ENCODE data around the gene FRMD5.

Gene FRMD5

GRCh38 chr15:43923553-43923952, 271.5 kb downstream of the FRMD5 start:
- Histone ChIP-seq H3K27ac (ENCODE audit: low read length) (no peak overlapping the region), H3K9ac (ENCODE audit: low read depth, low read length) (no peak overlapping the region), H3K79me2 (ENCODE audit: insufficient read depth, low read length) (no peaks in the 10 kb centered on the region), H3K36me3 (ENCODE audit: insufficient read depth, low read length) (no peaks in the 10 kb centered on the region), H4K20me1 (ENCODE audit: insufficient read depth, low read length) (no peaks in the 10 kb centered on the region), H2AFZ (ENCODE audit: low read depth, low read length) (no peak overlapping the region), H3K4me1 (ENCODE audit: insufficient read depth, low read length) (no peaks in the 10 kb centered on the region), H3K9me3 (ENCODE audit: insufficient read depth, low read length, severe bottlenecking) (no peaks in the 10 kb centered on the region), H3K4me3 (ENCODE audit: low read depth in 1 of 2, low read length in 2 of 2) (no peak overlapping the region), H3K4me2 (ENCODE audit: insufficient read depth, low read length) (no peak overlapping the region), H3K27me3 (ENCODE audit: insufficient read depth, low read length, poor library complexity) (peaks cover 26% of the 10 kb centered on the region)
- DNase-seq, result no peak
- ATAC-seq (ENCODE audit: insufficient read depth, low read depth), result no peak
- no peak for TF ChIP-seq EZH2 (IDR thresholded peaks at IDR 0.05; ENCODE audit: borderline replicate concordance, low read depth, low read length, severe bottlenecking)
- TF ChIP-seq CTCF (IDR thresholded peaks at IDR 0.05; ENCODE audit: borderline replicate concordance, extremely low read depth, low read length, poor library complexity, severe bottlenecking), result no peak

GRCh38 chr15:43922021-43922420, 273.1 kb downstream of the FRMD5 start:
- no peaks in the 10 kb centered on the region for H3K9me3 ChIP-seq (ENCODE audit: insufficient read depth, low read length, severe bottlenecking)
- H3K4me2 ChIP-seq (ENCODE audit: insufficient read depth, low read length), result no peak overlapping the region
- H3K36me3 ChIP-seq (ENCODE audit: insufficient read depth, low read length), result no peaks in the 10 kb centered on the region
- no peak for TF ChIP-seq EZH2 (IDR thresholded peaks at IDR 0.05; ENCODE audit: borderline replicate concordance, low read depth, low read length, severe bottlenecking)
- TF ChIP-seq CTCF (IDR thresholded peaks at IDR 0.05; ENCODE audit: borderline replicate concordance, extremely low read depth, low read length, poor library complexity, severe bottlenecking), result no peak
- H3K79me2 ChIP-seq (ENCODE audit: insufficient read depth, low read length), result no peaks in the 10 kb centered on the region
- no peaks in the 10 kb centered on the region for H3K4me1 ChIP-seq (ENCODE audit: insufficient read depth, low read length)
- H3K27ac ChIP-seq (ENCODE audit: low read length), result no peak overlapping the region
- DNase-seq (no peak), ATAC-seq (ENCODE audit: insufficient read depth, low read depth) (no peak)
- H4K20me1 ChIP-seq (ENCODE audit: insufficient read depth, low read length), result no peaks in the 10 kb centered on the region
- no peak overlapping the region for H3K9ac ChIP-seq (ENCODE audit: low read depth, low read length)
- H3K4me3 ChIP-seq (ENCODE audit: low read depth in 1 of 2, low read length in 2 of 2), result no peak overlapping the region
- H2AFZ ChIP-seq (ENCODE audit: low read depth, low read length), result no peak overlapping the region
- peaks cover 14% of the 10 kb centered on the region for H3K27me3 ChIP-seq (ENCODE audit: insufficient read depth, low read length, poor library complexity)

- Histone ChIP-seq H3K9me3 (ENCODE audit: insufficient read depth, low read length, severe bottlenecking) (no peaks in the 10 kb centered on the region), H3K9ac (ENCODE audit: low read depth, low read length) (no peak overlapping the region), H3K27ac (ENCODE audit: low read length) (no peak overlapping the region), H4K20me1 (ENCODE audit: insufficient read depth, low read length) (no peaks in the 10 kb centered on the region), H3K4me3 (ENCODE audit: low read depth in 1 of 2, low read length in 2 of 2) (no peak overlapping the region), H3K27me3 (ENCODE audit: insufficient read depth, low read length, poor library complexity) (peaks cover 9% of the 10 kb centered on the region), H3K4me2 (ENCODE audit: insufficient read depth, low read length) (no peak overlapping the region), H3K79me2 (ENCODE audit: insufficient read depth, low read length) (no peaks in the 10 kb centered on the region), H3K36me3 (ENCODE audit: insufficient read depth, low read length) (no peaks in the 10 kb centered on the region), H3K4me1 (ENCODE audit: insufficient read depth, low read length) (no peaks in the 10 kb centered on the region), H2AFZ (ENCODE audit: low read depth, low read length) (no peak overlapping the region)
- TF ChIP-seq EZH2 (IDR thresholded peaks at IDR 0.05; ENCODE audit: borderline replicate concordance, low read depth, low read length, severe bottlenecking), result no peak
- no peak for TF ChIP-seq CTCF (IDR thresholded peaks at IDR 0.05; ENCODE audit: borderline replicate concordance, extremely low read depth, low read length, poor library complexity, severe bottlenecking)
- ATAC-seq (ENCODE audit: insufficient read depth, low read depth) (no peak), DNase-seq (no peak)
Measured at GRCh38 chr15:43920815-43921214, 274.3 kb downstream of the FRMD5 start.

- peaks cover 9% of the 10 kb centered on the region for H3K27me3 ChIP-seq (ENCODE audit: insufficient read depth, low read length, poor library complexity)
- H3K4me1 ChIP-seq (ENCODE audit: insufficient read depth, low read length), result no peaks in the 10 kb centered on the region
- no peaks in the 10 kb centered on the region for H3K9me3 ChIP-seq (ENCODE audit: insufficient read depth, low read length, severe bottlenecking)
- H4K20me1 ChIP-seq (ENCODE audit: insufficient read depth, low read length), result no peaks in the 10 kb centered on the region
- no peaks in the 10 kb centered on the region for H3K79me2 ChIP-seq (ENCODE audit: insufficient read depth, low read length)
- no peaks in the 10 kb centered on the region for H3K36me3 ChIP-seq (ENCODE audit: insufficient read depth, low read length)
- no peak overlapping the region for H2AFZ ChIP-seq (ENCODE audit: low read depth, low read length)
- no peak overlapping the region for H3K27ac ChIP-seq (ENCODE audit: low read length)
- no peak for TF ChIP-seq EZH2 (IDR thresholded peaks at IDR 0.05; ENCODE audit: borderline replicate concordance, low read depth, low read length, severe bottlenecking)
- TF ChIP-seq CTCF (IDR thresholded peaks at IDR 0.05; ENCODE audit: borderline replicate concordance, extremely low read depth, low read length, poor library complexity, severe bottlenecking), result no peak
- no peak overlapping the region for H3K4me2 ChIP-seq (ENCODE audit: insufficient read depth, low read length)
- no peak overlapping the region for H3K9ac ChIP-seq (ENCODE audit: low read depth, low read length)
- ATAC-seq (ENCODE audit: insufficient read depth, low read depth) (no peak), DNase-seq (no peak)
- H3K4me3 ChIP-seq (ENCODE audit: low read depth in 1 of 2, low read length in 2 of 2), result no peak overlapping the region
Measured at GRCh38 chr15:43920254-43920600, 274.8 kb downstream of the FRMD5 start.
